ENCODE measurements around the gene TCERG1L.

Gene TCERG1L

DNA sequence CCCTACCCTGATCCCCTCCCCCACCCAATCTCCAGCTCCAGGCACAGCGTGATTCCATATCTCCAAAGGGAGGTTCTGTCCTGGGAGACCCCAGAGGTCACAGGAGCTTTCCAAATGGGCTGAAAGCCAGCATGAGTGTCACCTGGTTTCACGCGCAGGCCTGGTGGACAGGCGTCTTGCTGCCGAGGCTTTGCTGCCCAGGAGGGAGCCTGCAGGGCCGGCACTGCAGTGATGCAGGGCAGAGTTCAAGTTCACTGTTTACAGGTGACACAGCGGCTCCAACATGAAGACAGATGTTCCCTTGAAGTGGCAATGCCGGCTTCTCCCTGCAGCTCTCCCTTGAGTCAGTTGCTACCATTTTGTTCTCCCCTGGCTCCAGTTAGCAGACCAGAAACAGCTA is 104.3 kb downstream of the TCERG1L start:
- no peak for TF ChIP-seq CTCF (IDR thresholded peaks at IDR 0.05; ENCODE audit: low read depth, low read length)
- no peak for DNase-seq (ENCODE audit: low read depth in 2 of 2)
- no peak overlapping the region for H3K4me3 ChIP-seq (replicated peaks in 1 of 2; ENCODE audit: low read depth in 2 of 2, low read length in 2 of 2)

DNA sequence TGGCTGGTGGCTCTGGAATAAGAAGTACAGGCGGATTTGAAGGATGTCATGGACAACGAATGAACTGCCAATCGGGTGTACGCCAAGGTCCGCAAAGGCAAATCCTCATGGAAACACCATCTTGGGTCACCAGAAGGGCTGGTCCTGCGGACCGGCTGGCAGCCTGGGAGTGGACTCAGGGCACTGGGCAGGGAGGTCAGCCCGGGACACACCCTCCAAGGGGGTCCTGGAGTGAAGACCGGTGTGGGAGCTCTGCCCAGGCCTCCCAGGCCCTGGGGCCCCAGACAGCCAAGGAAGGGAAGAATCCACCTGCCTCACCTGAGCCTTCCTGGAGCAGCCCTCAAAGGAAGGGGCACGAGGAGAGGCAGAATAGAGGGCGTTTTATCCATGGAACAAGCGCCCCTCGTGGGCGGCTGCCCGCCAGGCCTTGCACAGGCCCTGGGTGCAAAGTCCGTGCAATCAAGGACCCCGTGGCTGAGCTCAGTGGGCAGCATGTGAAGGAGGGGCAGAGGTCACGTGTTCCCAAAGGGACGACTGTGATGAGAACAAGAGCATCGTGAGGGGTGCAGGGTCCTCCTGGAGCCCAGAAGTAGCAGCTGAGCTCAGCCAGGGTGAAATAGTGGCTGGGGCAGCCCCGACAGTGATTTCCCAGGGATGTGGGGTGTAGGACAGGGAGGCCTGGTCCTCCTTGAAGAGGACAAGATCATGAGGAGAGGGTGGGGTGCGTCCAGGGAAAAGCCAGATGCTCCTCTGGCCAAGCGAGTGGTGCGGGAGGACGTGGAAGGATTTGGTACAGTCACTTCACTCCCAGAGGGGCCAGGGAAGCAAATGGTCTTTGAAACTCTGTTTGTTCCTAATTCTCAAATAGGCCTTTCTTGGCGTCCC is 105.2 kb downstream of the TCERG1L start:
- TF ChIP-seq CTCF (IDR thresholded peaks at IDR 0.05; ENCODE audit: low read depth, low read length), result no peak
- no peak for DNase-seq (ENCODE audit: low read depth in 2 of 2)
- no peak overlapping the region for H3K4me3 ChIP-seq (replicated peaks in 1 of 2; ENCODE audit: low read depth in 2 of 2, low read length in 2 of 2)

DNA sequence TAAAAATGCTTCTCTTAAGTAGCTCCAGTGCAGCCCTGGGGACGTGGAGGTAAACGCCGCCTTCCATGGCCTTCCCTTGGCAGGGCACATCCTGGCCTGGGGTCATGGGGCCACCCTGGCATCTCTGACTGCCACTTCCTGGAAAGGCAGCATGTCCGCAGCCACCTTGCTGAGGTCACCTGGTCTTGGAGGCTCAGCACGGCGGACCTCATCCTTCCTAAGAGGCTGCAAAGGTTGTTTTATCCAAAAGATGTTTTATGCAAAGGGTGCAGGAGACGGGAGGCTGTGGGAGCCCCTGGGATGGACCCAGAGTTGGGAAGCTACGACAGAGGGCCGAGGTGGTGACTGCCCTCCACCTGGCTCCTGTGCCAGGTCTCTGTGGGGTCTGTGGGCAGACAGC is 106.0 kb downstream of the TCERG1L start:
- H3K4me3 ChIP-seq (replicated peaks in 1 of 2; ENCODE audit: low read depth in 2 of 2, low read length in 2 of 2), result no peak overlapping the region
- no peak for DNase-seq (ENCODE audit: low read depth in 2 of 2)
- no peak for TF ChIP-seq CTCF (IDR thresholded peaks at IDR 0.05; ENCODE audit: low read depth, low read length)

DNA sequence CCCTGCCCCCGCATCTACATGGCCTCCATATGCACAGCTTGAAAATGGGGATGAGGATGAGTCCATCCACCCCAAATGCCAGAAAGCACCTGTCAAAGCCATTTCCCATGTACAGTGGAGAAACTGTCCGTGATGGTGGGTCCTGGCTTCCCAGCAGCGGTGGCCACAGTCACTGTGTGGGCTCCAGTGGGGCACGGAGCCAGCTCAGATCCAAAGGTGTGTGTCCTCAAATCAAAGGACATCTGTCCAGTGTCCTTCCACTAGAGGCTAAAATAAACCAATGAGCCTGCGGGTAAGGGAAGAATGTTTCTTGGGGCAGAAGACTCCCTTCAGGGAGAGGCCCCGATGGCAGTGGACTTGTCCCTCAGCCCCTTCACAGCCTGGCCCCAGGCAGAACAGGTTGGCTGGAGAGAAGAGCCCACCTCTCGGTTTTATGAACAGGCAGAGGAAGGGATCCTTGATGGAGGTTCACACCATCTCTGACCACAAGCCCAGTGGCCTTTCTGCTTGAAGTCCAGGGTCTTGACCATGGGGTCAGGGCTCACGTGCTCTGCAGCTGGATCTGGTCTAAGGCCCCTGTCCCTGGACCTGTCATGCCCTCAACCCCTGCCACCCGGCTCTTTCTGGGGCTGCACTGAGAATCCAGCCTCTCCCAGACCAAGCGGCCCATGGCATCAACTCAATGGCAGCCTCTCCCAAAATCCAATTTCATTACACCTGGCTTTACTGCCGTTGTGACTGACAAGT is 106.9 kb downstream of the TCERG1L start:
- DNase-seq (ENCODE audit: low read depth in 2 of 2), result no peak
- TF ChIP-seq CTCF (IDR thresholded peaks at IDR 0.05; ENCODE audit: low read depth, low read length), result no peak
- H3K4me3 ChIP-seq (replicated peaks in 1 of 2; ENCODE audit: low read depth in 2 of 2, low read length in 2 of 2), result no peak overlapping the region

DNA sequence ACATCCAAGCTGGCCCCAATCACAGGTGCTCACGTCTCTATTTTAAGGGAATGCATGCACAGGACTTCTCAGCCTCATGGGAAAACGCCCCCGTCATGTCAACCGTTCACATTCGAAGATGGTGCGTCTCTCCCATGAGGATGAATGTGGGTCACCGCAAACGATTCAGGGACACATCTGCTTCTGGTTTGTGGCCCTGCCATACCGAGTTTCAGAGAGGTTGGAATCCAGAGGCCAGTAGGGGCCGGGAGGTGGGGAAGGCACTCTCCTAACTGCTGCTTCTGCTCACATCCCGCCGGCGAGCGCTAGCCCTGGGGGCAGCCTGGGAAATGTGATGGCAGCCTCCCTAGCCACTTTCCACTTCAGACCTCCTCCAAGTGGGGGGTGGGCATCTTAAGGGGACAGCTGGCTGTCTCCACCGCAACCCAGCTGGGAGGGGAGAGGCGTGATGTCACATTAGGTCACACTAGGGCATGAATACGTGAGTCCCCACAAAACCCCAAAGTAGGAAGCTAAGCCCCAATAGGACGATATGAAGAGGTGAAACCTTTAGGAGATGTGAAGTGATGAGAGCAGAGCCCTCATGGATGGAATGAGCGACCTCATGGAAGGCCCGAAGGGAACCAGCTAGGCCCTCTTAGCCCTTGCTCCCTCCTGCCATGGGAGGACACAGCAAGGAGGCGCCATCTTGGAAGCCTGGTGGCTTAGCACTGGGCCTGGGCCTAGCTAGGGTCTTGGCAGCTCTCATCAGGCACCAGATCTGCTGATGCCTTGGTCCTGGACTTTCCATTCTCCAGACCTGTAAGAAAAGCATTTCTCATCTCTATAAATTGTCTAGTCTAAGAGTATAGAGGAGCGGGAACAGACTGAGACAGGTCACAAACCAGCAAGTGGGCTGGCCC is 107.8 kb downstream of the TCERG1L start:
- no peak overlapping the region for H3K4me3 ChIP-seq (replicated peaks in 1 of 2; ENCODE audit: low read depth in 2 of 2, low read length in 2 of 2)
- no peak for TF ChIP-seq CTCF (IDR thresholded peaks at IDR 0.05; ENCODE audit: low read depth, low read length)
- DNase-seq (ENCODE audit: low read depth in 2 of 2), result no peak

DNA sequence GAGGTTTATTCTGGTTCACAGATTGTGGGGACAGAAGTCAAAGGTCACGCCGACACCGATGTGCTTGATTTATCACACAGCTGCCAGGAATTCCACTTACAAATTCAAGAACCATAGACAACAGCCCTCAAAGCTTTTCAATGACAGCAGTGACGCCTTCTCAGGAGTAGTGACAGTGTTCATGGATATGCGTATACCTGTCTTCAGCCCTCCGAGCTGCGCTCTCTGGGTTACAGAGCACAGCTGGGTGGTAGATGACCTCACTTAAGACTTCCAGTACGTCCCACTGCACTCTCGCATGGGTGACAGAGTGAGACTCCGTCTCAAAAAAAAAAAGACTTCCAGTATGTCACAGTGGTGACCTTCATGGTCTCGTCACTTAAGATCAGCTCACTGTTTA is 108.5 kb downstream of the TCERG1L start:
- no peak for TF ChIP-seq CTCF (IDR thresholded peaks at IDR 0.05; ENCODE audit: low read depth, low read length)
- H3K4me3 ChIP-seq (replicated peaks in 1 of 2; ENCODE audit: low read depth in 2 of 2, low read length in 2 of 2), result no peak overlapping the region
- no peak for DNase-seq (ENCODE audit: low read depth in 2 of 2)
